CD4-positive, alpha-beta T cell treated with Interferon gamma for 1 hour (primary cell): ENCODE results near the gene KCNQ1.

Experiments used
- DNase-seq: peaks from one replicate; pipeline ENCODE4 v3.0.0-alpha.2; 2020

Gene KCNQ1

GRCh38 chr11:2760196-2760871 is 315.5 kb downstream of the KCNQ1 start:
- no peak for DNase-seq

DNA sequence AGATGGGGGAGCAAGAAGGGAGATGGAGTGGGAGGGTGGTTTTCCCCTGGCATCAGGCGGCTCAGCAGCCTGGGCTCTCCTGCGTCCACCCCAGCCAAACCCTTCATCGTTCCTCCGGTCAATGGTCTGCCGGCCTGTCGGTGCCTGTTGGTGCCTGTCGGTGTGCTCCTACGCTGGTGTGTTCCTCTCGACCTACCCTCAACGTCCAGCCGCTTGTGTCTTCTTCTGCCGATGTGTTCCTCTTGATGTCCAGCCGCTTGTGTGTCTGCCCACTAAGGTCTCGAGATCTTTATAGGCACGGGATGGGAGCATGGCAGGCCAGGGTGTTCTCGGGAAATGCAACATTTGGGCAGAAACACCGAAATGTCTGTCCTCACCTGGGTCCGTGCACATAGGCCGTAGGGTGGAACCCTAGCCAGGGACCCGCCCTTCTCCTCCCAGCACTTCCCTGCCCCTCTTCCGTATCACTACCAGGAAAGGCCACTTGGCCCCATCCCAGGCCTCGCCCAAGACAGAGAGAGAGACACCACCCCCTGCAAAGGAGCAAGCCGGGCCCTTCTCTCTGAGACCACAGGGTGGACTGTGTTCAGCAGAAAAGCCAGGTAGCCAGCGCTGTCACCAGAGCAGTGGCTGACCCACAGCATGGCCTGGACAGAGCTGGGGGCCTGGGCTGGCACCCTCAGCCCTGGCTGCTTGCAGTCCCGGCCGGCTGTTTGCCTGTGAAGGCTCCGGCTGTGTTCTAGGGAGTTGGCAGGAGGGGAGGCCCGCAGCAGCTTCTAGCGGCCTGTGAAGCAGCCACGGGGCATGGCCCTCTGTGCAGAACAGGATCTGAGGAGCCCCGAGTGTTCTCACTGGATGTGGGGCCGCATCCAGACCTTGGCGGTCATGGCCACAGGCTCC is 316.6 kb downstream of the KCNQ1 start:
- DNase-seq: no peak

DNA sequence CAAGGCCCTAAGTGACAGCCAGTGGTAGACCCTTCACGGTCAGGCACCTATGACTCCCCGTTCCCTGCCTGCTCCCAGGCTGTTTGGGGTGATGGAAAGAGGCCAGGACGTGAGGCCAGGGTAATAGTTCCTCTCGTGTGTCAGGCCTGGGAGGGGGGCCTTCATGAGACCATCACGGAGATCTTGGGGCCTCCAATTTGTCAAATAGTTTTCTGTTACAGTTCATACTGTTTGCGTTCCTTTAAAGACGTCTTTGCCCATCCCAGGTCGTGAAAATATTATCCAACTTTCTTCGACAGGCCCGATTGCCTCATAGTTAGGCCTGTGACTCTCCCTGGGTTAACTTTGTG is 317.2 kb downstream of the KCNQ1 start:
- DNase-seq: no peak

- no peak for DNase-seq
These were observed 317.6 kb downstream of the KCNQ1 start for GRCh38 chr11:2762451-2762850.

- DNase-seq: no peak
These were observed 319.2 kb downstream of the KCNQ1 start for GRCh38 chr11:2763984-2764383.

GRCh38 chr11:2765491-2765890 is 320.7 kb downstream of the KCNQ1 start:
- DNase-seq: no peak

DNA sequence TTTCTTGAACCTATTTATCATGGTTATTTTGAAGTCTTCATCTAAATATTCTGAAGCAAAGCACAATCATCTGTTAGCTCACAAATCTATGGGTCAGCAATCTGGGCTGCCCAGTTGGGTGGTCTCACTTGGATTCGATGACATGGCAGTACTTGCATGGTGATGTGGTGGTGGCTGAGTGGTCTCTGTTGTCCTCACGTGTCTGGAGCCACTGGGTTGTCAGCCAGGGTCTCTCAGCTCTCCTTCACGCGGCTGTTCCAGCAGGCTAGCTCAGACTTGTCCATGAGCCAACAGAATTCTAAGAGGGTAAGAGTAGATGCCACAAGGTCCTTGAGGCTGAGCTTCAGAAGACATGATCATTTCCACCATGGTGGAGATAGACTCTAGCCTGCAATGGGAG is 321.4 kb downstream of the KCNQ1 start:
- DNase-seq: no peak

DNA sequence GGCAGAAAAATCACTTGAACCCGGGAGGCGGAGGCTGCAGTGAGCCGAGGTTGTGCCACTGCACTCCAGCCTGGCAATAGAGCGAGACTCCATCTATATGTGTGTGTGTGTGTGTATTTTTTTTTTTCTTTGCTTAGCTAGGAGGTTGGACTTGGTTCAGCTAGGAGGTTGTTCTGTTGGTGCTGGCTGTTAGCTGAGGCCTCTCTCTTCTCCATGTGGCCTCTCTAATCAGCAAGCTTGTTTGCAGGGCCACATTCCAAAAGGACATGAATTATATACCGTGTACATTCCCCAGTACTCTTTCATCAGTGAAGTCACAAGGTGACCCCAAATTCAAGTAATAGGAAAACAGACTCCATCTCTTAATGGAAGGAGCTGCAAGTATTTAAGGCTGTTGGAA is 322.3 kb downstream of the KCNQ1 start:
- DNase-seq: no peak

DNA sequence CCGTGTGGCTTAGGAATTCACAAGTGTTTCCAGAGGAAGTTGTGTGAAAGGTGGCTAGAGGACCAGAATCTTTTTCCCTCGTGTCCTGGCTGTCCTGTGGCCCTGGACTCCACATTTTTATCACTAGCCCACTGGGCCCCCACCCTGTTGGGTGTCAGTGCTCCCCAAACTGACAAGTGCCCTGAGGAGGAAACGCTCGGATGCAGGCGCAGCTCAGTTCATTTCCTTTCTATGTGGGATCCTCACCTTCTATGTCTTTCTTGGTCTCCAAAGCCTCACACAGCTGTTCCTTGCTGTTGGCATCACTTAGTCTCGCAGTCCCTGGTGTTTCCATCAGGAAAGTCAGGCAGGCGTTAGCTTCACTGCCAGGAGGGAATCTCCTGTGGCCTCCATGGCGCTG is 323.0 kb downstream of the KCNQ1 start:
- DNase-seq: no peak

GRCh38 chr11:2768471-2769408 is 323.9 kb downstream of the KCNQ1 start:
- no peak for DNase-seq

GRCh38 chr11:2769409-2770095 is 324.7 kb downstream of the KCNQ1 start:
- DNase-seq: no peak

DNA sequence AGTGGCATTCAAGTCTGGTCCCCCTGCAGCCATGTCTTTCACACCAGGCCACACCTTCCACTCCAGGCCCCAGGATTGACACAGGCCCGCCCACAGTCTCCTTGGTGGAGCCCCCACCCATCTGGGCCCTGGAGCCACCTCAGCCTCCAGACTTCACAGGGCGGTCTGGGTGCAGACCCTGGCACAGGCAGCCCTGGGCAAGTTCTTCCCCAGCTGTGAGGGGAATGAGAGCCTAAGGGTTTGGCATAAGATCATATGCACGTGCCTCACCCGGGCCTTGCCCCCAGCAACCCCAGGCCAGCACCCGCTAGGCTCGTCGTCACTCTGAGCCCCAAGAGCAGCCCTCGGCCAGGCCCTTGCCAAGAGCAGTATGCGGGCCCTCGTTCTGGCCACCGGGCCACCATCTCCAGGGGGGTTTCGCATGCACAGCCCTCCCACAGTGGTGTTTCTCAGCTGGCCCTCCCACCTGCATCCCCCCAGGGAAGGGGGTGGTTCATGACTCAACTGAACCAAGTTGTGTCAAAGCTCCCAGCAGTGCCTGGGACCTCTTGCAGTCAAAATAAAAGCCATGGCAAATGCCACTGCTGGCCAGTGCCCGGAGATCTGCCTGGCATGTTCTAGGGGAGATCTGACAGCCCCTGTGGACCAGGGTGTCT is 325.4 kb downstream of the KCNQ1 start:
- no peak for DNase-seq

- DNase-seq: no peak
These were observed 326.0 kb downstream of the KCNQ1 start for GRCh38 chr11:2770761-2771301.

DNA sequence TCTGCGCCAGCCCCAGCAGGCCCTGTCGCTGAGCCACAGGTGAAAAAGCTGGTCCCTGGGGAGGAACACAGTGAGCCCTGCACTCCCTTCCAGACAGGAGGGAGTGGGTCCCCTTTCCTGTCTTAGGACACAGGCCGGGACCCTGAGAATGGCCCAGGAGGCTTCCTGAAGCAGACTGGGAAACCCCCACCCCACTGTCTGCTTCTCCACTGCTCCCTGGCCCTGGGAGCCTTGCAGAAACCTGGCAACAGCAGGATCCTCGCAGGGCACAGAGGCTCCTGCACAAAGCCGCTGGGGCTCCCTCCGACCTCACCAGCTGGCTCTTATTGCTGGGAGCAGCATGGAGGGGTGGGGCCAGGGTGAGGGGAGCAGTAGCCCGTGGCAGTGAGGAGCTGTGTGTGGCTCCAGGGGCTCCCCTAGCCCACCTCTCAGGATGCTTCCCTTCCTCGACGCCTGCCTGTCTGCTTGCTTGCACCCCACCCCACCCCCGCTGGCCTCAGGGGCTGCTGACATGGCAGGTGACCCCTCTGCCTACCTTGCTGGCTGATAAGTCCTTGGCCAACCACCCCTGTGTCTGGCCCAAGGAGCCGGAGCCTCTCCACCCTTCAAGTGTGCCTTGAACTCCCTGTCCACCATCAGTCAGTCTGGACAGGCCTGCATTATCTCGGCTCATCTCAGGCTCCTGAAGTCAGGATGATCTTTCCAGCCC is 327.1 kb downstream of the KCNQ1 start:
- DNase-seq: no peak

DNA sequence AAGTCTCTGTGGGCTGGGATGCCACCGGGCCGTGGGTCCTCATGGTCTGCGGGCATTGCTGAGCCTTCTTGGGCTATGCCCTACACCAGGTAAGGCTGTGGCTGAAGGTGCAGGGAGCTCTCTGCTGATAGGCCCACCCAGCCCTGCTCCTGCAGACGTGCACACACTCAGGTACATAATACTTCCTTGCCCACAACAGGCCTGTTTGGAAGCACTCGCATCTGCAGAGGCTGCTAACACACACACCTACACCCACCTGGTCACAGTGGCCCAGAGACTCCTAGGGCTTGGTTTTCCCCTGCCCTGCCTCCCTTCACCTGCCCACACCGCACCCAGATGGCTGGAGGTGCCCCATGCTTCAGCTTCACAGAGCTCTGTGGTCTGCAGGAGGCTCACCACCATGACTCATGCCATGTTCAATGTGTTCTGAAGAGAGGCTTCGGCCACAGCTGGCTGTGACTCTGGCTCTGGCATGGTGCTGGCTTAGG is 327.8 kb downstream of the KCNQ1 start:
- DNase-seq: no peak

DNA sequence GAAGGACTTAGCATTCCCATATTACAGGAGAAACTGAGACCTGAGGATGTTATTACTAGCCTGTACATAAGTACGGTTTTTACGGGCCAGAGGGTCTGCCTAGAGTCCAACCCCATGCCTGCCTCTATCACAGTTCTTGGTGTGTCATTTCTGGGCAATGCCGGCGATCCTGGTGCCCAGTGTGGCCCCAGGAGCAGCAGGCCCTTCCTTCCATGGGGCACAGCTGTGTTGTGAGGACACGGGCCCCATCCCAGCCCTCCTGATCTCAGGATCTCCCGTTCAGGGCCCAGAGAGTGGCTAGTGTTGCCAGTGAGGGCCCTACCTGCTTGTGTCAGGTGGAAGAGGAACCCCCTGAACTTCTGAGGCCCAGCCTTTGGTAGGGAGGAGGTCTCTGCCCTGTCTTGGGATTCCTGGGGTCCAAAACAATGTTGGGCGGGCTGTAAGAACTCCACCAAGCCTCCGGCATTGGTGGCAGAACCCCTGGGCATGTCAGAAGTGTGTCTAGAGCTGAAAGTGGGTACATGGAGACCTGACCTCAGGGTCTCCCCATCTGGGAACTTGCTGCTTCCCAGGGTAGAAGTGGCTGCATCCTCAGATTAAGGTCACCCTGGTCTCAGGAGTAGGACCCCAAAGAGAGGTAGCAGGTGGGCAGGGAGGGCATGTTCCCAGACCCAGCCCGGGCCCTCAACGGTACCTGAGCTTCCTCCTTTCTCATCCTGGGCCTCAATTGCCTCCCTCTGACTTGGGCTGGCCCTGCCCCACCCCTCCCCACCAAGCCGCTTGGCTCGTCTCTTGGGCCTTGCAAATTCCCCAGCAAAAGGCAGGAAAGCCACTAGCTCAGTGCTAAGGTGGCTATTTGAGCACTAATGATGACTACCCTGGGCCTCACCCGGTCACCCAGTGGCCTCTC is 329.6 kb downstream of the KCNQ1 start:
- no peak for DNase-seq

- DNase-seq: no peak
These were observed 330.3 kb downstream of the KCNQ1 start for GRCh38 chr11:2775083-2775625.

GRCh38 chr11:2775626-2776350 is 331.0 kb downstream of the KCNQ1 start:
- no peak for DNase-seq
